Loucy (cell line): ENCODE measurements around the gene JDP2.
A peak's percentile ranks its signal among the peaks of the same experiment; 100 is the strongest.

Experiments used
- H2AFZ ChIP-seq: fragments of 200-600 bp; sonication (generic); 2 replicates; pipeline ENCODE4 v1.6.0; 2016; ENCODE audit warnings: antibody characterized with exemption, mild to moderate bottlenecking, low read length, moderate library complexity
- H3F3A ChIP-seq: fragments of 200-600 bp; 2 replicates; pipeline ENCODE4 v1.6.0; 2016; ENCODE audit warnings: antibody characterized with exemption, low read depth, mild to moderate bottlenecking
- H3K27me3 ChIP-seq: fragments of 200-600 bp; sonication (generic); 2 replicates; pipeline ENCODE4 v1.6.1; 2014; ENCODE audit warnings: low read length, mild to moderate bottlenecking; ENCODE audit not compliant: insufficient read depth, poor library complexity, severe bottlenecking
- H3K36me3 ChIP-seq: fragments of 200-600 bp; sonication (generic); 2 replicates; pipeline ENCODE4 v1.6.1; 2016; ENCODE audit warnings: low read length; ENCODE audit not compliant: insufficient read depth
- H3K4me1 ChIP-seq: fragments of 200-600 bp; sonication (generic); 2 replicates; pipeline ENCODE4 v1.5.1; 2014; ENCODE audit warnings: low read length, mild to moderate bottlenecking; ENCODE audit not compliant: insufficient read depth, poor library complexity, severe bottlenecking
- H3K4me2 ChIP-seq: fragments of 200-600 bp; sonication (generic); 2 replicates; pipeline ENCODE4 v1.6.0; 2014; ENCODE audit warnings: antibody characterized with exemption, low read length, low read depth, mild to moderate bottlenecking; ENCODE audit not compliant: poor library complexity, severe bottlenecking
- H3K4me3 ChIP-seq: fragments of 200-600 bp; sonication (generic); 2 replicates; pipeline ENCODE4 v1.5.1; 2014; ENCODE audit warnings: low read length, mild to moderate bottlenecking, mixed read lengths; ENCODE audit not compliant: poor library complexity, severe bottlenecking
- H3K79me2 ChIP-seq: fragments of 200-600 bp; sonication (generic); 2 replicates; pipeline ENCODE4 v1.6.1; 2014; ENCODE audit warnings: low read length; ENCODE audit not compliant: insufficient read depth
- H3K9ac ChIP-seq: fragments of 200-600 bp; sonication (generic); 2 replicates; pipeline ENCODE4 v1.6.0; 2014; ENCODE audit warnings: mild to moderate bottlenecking, low read depth, low read length, moderate library complexity; ENCODE audit not compliant: poor library complexity, severe bottlenecking
- H3K9me2 ChIP-seq: fragments of 200-600 bp; sonication (generic); replicated peaks from 2 replicates; pipeline ENCODE4 v1.6.1; 2016; ENCODE audit warnings: low read depth, low read length, mixed read lengths
- H3K9me3 ChIP-seq: fragments of 200-600 bp; sonication (generic); 2 replicates; pipeline ENCODE4 v1.6.1; 2014; ENCODE audit warnings: mild to moderate bottlenecking, antibody characterized with exemption, low read length, low read depth; ENCODE audit not compliant: insufficient read depth
- H4K20me1 ChIP-seq: fragments of 200-600 bp; sonication (generic); 2 replicates; pipeline ENCODE4 v1.6.0; 2014; ENCODE audit warnings: antibody characterized with exemption, low read length, mild to moderate bottlenecking; ENCODE audit not compliant: insufficient read depth, poor library complexity, severe bottlenecking
- CTCF ChIP-seq: fragments of 200-600 bp; sonication (generic); conservative IDR thresholded peaks from 2 replicates; pipeline ENCODE4 v1.5.1; 2014; ENCODE audit warnings: mild to moderate bottlenecking, antibody characterized with exemption, low read length
- EZH2phosphoT487 ChIP-seq: fragments of 200-600 bp; IDR thresholded peaks from 2 replicates; pipeline ENCODE4 v1.6.1; 2018; ENCODE audit warnings: antibody characterized with exemption, mild to moderate bottlenecking, moderate library complexity, borderline replicate concordance

The JDP2 gene

DNA sequence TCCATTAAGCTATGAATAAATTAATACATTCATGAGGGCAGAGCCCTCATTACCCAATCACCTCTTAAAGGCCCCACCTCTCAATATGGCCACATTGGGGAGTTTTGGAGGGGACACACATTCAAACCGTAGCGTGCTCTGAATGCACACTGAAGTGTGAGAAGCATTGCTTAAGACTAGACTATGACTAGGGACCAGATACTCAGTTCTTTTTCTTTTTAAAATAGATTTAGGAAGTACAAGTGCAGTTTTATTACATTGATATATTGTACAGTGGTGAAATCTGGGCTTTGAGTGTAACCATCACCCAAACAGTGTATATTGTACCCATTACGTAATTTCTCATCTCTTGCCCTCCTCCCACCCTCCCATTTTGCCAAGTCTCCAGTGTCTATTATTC, 21.0 kb upstream of the JDP2 start:
- H3K79me2 ChIP-seq = no peaks in the 10 kb centered on the region
- no peaks in the 10 kb centered on the region for H3F3A ChIP-seq
- H4K20me1 ChIP-seq = no peaks in the 10 kb centered on the region
- H3K27me3 ChIP-seq = no peaks in the 10 kb centered on the region
- no peaks in the 10 kb centered on the region for H3K9me3 ChIP-seq
- H3K4me3 ChIP-seq = no peak overlapping the region
- H2AFZ ChIP-seq = no peak overlapping the region
- H3K9me2 ChIP-seq = no peaks in the 10 kb centered on the region
- H3K9ac ChIP-seq = no peak overlapping the region
- H3K4me2 ChIP-seq = no peak overlapping the region
- H3K36me3 ChIP-seq = no peaks in the 10 kb centered on the region
- no peaks in the 10 kb centered on the region for H3K4me1 ChIP-seq
- TF ChIP-seq EZH2phosphoT487 (no peak), CTCF (no peak)

DNA sequence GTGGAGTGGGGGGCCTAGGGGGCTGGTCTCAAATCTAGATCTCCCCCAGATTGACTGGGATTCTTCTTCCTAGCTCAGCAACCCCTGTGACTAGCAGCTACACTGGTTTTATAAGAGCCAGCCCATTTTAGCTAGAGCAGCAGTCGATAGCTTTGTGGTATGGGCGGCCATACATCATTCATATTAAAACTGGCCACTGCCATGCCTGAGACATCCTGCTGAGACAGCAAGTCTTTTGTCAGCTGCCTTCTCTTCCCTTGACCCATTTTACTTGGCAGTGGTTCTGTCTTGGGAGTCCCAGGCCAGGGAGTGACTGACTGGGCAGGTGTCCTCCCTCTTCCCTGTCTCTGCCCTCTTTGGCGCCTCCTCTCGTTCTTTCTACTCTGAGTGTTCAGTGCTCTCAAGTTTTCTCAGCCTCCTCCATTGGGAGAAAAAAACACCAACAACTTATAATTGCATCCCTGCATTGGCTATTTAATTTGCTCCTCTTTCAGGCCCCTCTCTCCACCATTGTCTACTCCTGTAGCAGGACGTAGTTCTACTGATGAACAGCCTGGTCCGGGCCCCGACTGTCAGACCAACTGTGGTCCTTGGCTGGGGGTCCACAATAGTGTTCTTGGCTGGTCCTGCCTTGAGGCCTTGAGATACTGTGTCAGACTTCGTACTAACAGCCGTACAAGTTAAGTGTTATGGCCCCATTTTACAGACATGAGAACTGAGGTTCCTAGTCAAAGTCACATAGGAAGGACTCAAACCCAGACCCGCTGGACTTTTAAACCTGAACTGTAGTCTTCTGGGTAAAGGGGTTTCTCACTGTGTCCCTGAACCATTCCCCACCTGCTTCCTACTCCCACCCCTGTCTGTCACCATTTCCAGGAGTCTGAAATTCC, 18.3 kb upstream of the JDP2 start:
- Histone ChIP-seq H3K79me2 (no peaks in the 10 kb centered on the region), H3K4me2 (no peak overlapping the region), H2AFZ (0 out of 2 replicates have a peak overlapping the region, but pooled peaks have one; percentile 13), H3F3A (no peaks in the 10 kb centered on the region), H3K9me3 (no peaks in the 10 kb centered on the region), H3K36me3 (no peaks in the 10 kb centered on the region), H3K9me2 (no peaks in the 10 kb centered on the region), H3K9ac (no peak overlapping the region), H3K27me3 (no peaks in the 10 kb centered on the region), H3K4me1 (no peaks in the 10 kb centered on the region), H3K4me3 (no peak overlapping the region), H4K20me1 (no peaks in the 10 kb centered on the region)
- no peak for TF ChIP-seq CTCF
- TF ChIP-seq EZH2phosphoT487 = no peak

GRCh38 chr14:75411214-75411540, 16.6 kb upstream of the JDP2 start:
- H3F3A ChIP-seq = no peaks in the 10 kb centered on the region
- no peaks in the 10 kb centered on the region for H4K20me1 ChIP-seq
- no peaks in the 10 kb centered on the region for H3K9me3 ChIP-seq
- H3K4me2 ChIP-seq = no peak overlapping the region
- no peak overlapping the region for H2AFZ ChIP-seq
- H3K9me2 ChIP-seq = no peaks in the 10 kb centered on the region
- H3K9ac ChIP-seq = no peak overlapping the region
- no peaks in the 10 kb centered on the region for H3K36me3 ChIP-seq
- no peaks in the 10 kb centered on the region for H3K4me1 ChIP-seq
- H3K4me3 ChIP-seq = no peak overlapping the region
- no peaks in the 10 kb centered on the region for H3K27me3 ChIP-seq
- H3K79me2 ChIP-seq = no peaks in the 10 kb centered on the region
- no peak for TF ChIP-seq EZH2phosphoT487
- no peak for TF ChIP-seq CTCF
